ENCODE results near the gene PRSS33. TPM values are rescaled to one million over a fixed set of nuclear protein-coding genes. Genes with fewer than 3 reads are reported as not detected.

The PRSS33 gene
- total RNA-seq, 4 donors from 2014 or later = not detected

GRCh38 chr16:2814551-2815298 lies 27.4 kb upstream of the PRSS33 start:
- Histone ChIP-seq H3K4me1 (peaks cover 0 to 4% (median 0%) of the 10 kb centered on the region in 4 donors), H3K27ac (no peak overlapping the region), H3K36me3 (no peaks in the 10 kb centered on the region), H3K9me3 (no peaks in the 10 kb centered on the region), H3K27me3 (peaks cover 26% of the 10 kb centered on the region), H3K4me3 (no peak overlapping the region)
- TF ChIP-seq POLR2AphosphoS5 (IDR thresholded peaks at IDR 0.05) (no peak), EP300 (IDR thresholded peaks at IDR 0.05; ENCODE audit: low read depth) (no peak), POLR2A (IDR thresholded peaks at IDR 0.05) (no peak), CTCF (IDR thresholded peaks at IDR 0.05) (no peak)
- in situ Hi-C loops (cut with MboI; ENCODE audit: low pct_ligation_motif_present in 1 of 4, low pct_unique_long_range_greater_than_20kb in 1 of 4, low sequenced_read_pairs in 3 of 4) = no loop called here
- peak; percentile 4 for DNase-seq
- 77% methylated on average over 15 of the region's 20 CpGs; no CpG with 5 or more reads in 1 of the 2 donors for WGBS, 2 donors (ENCODE audit: low coverage in 1 of 2)
- intact Hi-C loops (cut with DNase I; ENCODE audit: low total_unique reads) = no loop called here

GRCh38 chr16:2813771-2814221 lies 26.4 kb upstream of the PRSS33 start:
- no peak overlapping the region for H3K4me3 ChIP-seq
- TF ChIP-seq CTCF (IDR thresholded peaks at IDR 0.05) = no peak
- no peaks in the 10 kb centered on the region for H3K36me3 ChIP-seq
- H3K4me1 ChIP-seq = peaks cover 0 to 4% (median 0%) of the 10 kb centered on the region in 4 donors
- peaks cover 26% of the 10 kb centered on the region for H3K27me3 ChIP-seq
- in situ Hi-C loops (cut with MboI; ENCODE audit: low pct_ligation_motif_present in 1 of 4, low pct_unique_long_range_greater_than_20kb in 1 of 4, low sequenced_read_pairs in 3 of 4) (no loop called here), intact Hi-C loops (cut with DNase I; ENCODE audit: low total_unique reads) (no loop called here)
- H3K27ac ChIP-seq = no peak overlapping the region
- no peak for DNase-seq
- no peaks in the 10 kb centered on the region for H3K9me3 ChIP-seq
- WGBS, 2 donors (ENCODE audit: low coverage in 1 of 2) = 55 to 75% methylated on average over 3 to 7 of the region's 7 CpGs

- Histone ChIP-seq H3K9me3 (no peaks in the 10 kb centered on the region), H3K36me3 (no peaks in the 10 kb centered on the region), H3K27ac (no peak overlapping the region), H3K4me1 (peaks cover 0 to 4% (median 0%) of the 10 kb centered on the region in 4 donors), H3K4me3 (no peak overlapping the region), H3K27me3 (peaks cover 26% of the 10 kb centered on the region)
- in situ Hi-C loops (cut with MboI; ENCODE audit: low pct_ligation_motif_present in 1 of 4, low pct_unique_long_range_greater_than_20kb in 1 of 4, low sequenced_read_pairs in 3 of 4) = no loop called here
- DNase-seq = no peak
- intact Hi-C loops (cut with DNase I; ENCODE audit: low total_unique reads) = no loop called here
- TF ChIP-seq POLR2A (IDR thresholded peaks at IDR 0.05) (no peak), EP300 (IDR thresholded peaks at IDR 0.05; ENCODE audit: low read depth) (no peak), CTCF (IDR thresholded peaks at IDR 0.05) (no peak), POLR2AphosphoS5 (IDR thresholded peaks at IDR 0.05) (no peak)
- 70% methylated on average over 14 of the region's 15 CpGs; no CpG with 5 or more reads in 1 of the 2 donors for WGBS, 2 donors (ENCODE audit: low coverage in 1 of 2)
Measured at GRCh38 chr16:2811703-2812471, 24.5 kb upstream of the PRSS33 start.

GRCh38 chr16:2810651-2811050 lies 23.3 kb upstream of the PRSS33 start:
- DNase-seq = no peak

More at GRCh38 chr16:2810651-2811050, 23.3 kb upstream of the PRSS33 start:
- H3K27ac ChIP-seq = no peak overlapping the region
- intact Hi-C loops (cut with DNase I; ENCODE audit: low total_unique reads) = no loop called here
- in situ Hi-C loops (cut with MboI; ENCODE audit: low pct_ligation_motif_present in 1 of 4, low pct_unique_long_range_greater_than_20kb in 1 of 4, low sequenced_read_pairs in 3 of 4) = no loop called here
- WGBS, 2 donors (ENCODE audit: low coverage in 1 of 2) = 60 to 90% methylated on average over 1 to 6 of the region's 6 CpGs
- no peaks in the 10 kb centered on the region for H3K36me3 ChIP-seq
- H3K4me1 ChIP-seq = peaks cover 0 to 4% (median 0%) of the 10 kb centered on the region in 4 donors
- no peak overlapping the region for H3K4me3 ChIP-seq
- H3K27me3 ChIP-seq = peaks cover 20% of the 10 kb centered on the region
- H3K9me3 ChIP-seq = no peaks in the 10 kb centered on the region
- TF ChIP-seq POLR2A (IDR thresholded peaks at IDR 0.05) = no peak
- TF ChIP-seq CTCF (IDR thresholded peaks at IDR 0.05) = no peak
- no peak for TF ChIP-seq POLR2AphosphoS5 (IDR thresholded peaks at IDR 0.05)
- no peak for TF ChIP-seq EP300 (IDR thresholded peaks at IDR 0.05; ENCODE audit: low read depth)
